Measurements from ENCODE around the gene C15orf39.

The C15orf39 gene

DNA sequence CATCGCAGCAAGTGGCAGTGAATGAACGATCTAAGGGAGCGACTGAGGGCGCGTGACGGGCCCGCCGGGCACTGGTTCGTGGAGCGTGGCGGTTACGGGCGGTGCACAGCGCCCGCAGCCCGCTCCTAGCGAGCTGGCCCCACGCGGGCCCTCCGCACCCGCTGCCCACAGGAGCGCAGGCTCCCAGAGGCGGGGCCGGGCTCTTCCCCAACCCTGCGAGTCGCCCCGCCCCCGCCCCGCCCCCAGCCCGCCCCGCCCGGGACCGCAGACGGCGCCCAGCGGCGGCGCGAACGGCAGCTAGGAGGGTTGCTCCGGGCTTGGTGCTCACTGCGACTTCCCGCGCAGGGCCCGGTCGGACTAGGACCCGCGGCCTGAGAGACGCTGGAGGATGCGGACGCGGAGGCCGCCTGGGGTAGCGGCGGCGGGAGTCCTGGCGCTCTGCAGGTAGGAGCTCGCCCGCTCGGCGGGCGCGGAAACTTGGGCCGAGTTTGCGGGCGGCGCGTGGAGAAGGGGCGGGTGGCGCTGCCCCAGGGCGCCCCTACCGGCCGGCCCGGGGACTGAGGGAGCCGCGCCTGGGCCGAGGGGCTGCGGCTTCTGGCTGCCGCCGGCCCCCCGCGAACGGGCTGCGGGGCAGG is at the start of gene C15orf39:
C15orf39 (plus strand) TSS at position 267 of the 635 bp plus-strand sequence. CDS start 4,167 bp downstream, outside the sequence.
- Mint-ChIP-seq H3K36me3 (ENCODE audit: low read depth) (no peaks in the 10 kb centered on the region), H3K27me3 (ENCODE audit: low read depth, poor library complexity) (peaks cover 48% of the 10 kb centered on the region), H3K27ac (no peak within 1 kb of the TSS), H3K4me1 (peaks cover 48% of the 10 kb centered on the region), H3K9me3 (no peaks in the 10 kb centered on the region), H3K4me3 (peak within 1 kb of the TSS; percentile 90)
- DNase-seq: peak; percentile 80
- TF ChIP-seq, protein P1, sequence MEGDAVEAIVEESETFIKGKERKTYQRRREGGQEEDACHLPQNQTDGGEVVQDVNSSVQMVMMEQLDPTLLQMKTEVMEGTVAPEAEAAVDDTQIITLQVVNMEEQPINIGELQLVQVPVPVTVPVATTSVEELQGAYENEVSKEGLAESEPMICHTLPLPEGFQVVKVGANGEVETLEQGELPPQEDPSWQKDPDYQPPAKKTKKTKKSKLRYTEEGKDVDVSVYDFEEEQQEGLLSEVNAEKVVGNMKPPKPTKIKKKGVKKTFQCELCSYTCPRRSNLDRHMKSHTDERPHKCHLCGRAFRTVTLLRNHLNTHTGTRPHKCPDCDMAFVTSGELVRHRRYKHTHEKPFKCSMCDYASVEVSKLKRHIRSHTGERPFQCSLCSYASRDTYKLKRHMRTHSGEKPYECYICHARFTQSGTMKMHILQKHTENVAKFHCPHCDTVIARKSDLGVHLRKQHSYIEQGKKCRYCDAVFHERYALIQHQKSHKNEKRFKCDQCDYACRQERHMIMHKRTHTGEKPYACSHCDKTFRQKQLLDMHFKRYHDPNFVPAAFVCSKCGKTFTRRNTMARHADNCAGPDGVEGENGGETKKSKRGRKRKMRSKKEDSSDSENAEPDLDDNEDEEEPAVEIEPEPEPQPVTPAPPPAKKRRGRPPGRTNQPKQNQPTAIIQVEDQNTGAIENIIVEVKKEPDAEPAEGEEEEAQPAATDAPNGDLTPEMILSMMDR (IDR thresholded peaks at IDR 0.05): peak; percentile 72

DNA sequence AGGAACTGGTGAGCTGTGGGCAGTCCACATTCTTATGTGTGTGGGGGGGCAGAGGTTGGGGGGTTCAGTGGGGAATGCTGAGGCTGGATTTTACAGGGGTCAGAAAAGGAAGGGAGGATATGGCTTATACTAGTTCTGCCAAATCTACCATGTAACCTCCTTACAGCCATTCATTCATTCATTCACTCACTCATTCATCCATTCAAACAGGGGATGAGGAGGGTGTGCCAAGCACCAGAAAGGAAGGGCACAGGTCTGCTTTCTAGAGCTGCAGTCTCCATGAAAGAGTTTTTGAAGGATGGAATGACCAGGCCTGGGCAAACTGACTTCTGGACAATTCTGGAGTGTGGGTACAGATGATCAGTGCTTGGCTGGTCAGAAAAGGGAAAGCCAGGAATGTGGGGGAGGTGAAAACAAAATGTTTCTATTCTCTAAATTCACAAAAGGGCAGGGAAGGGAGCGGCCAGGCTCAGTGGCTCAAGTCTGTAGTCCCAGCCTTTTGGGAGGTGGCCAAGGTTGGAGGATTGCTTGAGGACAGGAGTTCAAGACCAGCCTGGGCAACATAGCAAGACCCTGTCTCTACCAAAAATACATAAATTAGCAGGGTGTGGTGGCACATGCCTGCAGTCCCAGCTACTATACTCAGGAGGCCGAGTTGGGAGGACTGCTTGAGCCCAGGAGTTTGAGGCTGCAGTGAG is 49.2 kb upstream of the C15orf39 start:
- H3K27ac Mint-ChIP-seq: no peak overlapping the region

DNA sequence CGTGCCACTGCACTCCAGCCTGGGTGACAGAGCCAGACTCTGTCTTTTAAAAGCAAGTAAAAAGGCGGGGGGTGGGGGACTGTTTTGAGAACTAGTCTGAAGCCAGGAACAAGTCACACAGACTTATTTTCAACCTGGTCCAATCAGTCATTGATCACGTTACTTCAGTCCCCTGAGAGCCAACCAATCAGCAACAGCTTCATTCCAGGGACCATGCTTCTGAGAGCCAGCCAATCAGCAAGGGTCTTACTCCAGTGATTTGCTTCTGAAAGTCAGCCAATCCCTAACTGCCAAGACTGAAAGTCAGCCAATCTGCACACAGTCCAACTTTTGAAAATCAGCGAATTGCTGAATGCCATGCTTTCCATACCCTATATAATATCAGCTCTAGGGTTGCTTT is 48.6 kb upstream of the C15orf39 start:
- Mint-ChIP-seq H3K36me3 (ENCODE audit: low read depth) (no peaks in the 10 kb centered on the region), H3K27ac (no peak overlapping the region), H3K27me3 (ENCODE audit: low read depth, poor library complexity) (peaks cover 7% of the 10 kb centered on the region), H3K4me1 (peaks cover 8% of the 10 kb centered on the region), H3K4me3 (no peak overlapping the region), H3K9me3 (peaks cover 17% of the 10 kb centered on the region)
- no peak for DNase-seq
- TF ChIP-seq, protein P1 (IDR thresholded peaks at IDR 0.05): no peak

More for the DNA sequence above, 49.2 kb upstream of the C15orf39 start:
- TF ChIP-seq, protein P1 (IDR thresholded peaks at IDR 0.05): no peak
- H3K4me1 Mint-ChIP-seq: peaks cover 8% of the 10 kb centered on the region
- peaks cover 7% of the 10 kb centered on the region for H3K27me3 Mint-ChIP-seq (ENCODE audit: low read depth, poor library complexity)
- no peaks in the 10 kb centered on the region for H3K36me3 Mint-ChIP-seq (ENCODE audit: low read depth)
- H3K9me3 Mint-ChIP-seq: peaks cover 22% of the 10 kb centered on the region
- H3K4me3 Mint-ChIP-seq: no peak overlapping the region
- DNase-seq: no peak

DNA sequence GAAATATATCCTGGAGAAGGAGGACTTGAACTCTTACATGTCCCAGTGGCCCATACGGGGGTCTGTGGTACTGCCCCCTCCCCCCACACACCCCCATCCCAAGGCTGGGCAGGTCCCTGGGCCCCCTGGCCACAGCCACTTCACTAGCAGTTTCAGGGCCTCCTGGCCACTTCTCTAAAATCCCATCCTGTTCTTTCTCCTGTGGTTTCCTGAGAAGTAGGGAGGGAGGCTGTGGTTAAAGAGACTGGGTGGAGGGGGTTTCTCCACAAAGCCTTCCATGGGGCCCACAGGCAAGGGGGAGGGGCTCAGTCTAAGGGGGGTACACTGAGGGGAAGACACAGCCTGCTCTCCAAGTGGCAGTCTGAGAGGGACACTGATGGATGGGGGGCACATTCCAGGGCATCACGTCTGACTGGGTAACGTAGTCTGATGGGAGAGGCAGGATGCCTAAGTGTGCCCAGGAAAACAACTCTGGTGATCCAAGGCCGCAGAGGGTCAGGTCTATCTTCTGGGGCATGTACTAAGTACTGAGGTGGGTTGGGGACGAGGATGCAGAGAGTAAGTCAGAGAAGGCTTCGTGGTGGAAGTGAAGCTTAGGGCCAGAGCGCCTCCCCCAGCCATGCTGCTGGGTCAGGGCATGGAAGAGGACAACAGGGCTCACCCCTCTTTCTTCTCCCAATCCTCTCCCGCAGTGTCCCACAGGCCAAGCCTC is 48.0 kb upstream of the C15orf39 start:
- H3K4me1 Mint-ChIP-seq: peaks cover 8% of the 10 kb centered on the region
- H3K27me3 Mint-ChIP-seq (ENCODE audit: low read depth, poor library complexity): peaks cover 7% of the 10 kb centered on the region
- peaks cover 12% of the 10 kb centered on the region for H3K9me3 Mint-ChIP-seq
- H3K36me3 Mint-ChIP-seq (ENCODE audit: low read depth): no peaks in the 10 kb centered on the region
- no peak overlapping the region for H3K27ac Mint-ChIP-seq
- DNase-seq: no peak
- H3K4me3 Mint-ChIP-seq: no peak overlapping the region
- TF ChIP-seq, protein P1 (IDR thresholded peaks at IDR 0.05): no peak

DNA sequence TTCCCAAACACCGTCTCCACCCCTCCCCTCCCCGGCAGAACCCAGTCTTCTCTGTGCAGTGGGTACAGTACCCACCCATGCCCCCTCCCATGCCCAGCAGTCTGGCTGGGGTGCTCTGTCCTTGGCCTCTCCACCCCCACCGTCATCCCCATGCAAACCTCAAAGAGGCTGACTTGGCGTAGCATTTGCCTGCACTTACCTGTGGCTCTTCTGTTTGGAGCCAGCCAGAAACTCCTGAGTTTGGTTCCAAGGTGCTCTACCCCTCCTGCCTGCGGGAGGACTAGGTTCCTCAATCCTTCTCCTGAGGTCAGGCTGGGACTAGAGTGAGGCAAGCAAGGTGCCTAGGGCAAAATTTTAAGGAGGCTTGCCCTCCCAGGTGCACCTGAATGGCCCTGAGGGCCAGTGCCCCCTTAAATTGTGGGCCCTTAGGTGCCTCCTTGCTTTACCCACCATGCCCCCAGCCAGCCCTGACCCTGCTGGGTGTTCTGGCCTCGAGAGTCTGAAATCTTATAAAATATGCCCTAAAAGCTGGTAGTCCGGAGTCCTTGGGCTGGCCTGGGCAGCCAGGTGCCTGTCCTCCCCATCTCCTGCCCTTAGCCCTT is 47.1 kb upstream of the C15orf39 start:
- Mint-ChIP-seq H3K36me3 (ENCODE audit: low read depth) (no peaks in the 10 kb centered on the region), H3K27ac (peak overlapping the region; percentile 77), H3K9me3 (peaks cover 11% of the 10 kb centered on the region), H3K27me3 (ENCODE audit: low read depth, poor library complexity) (peaks cover 10% of the 10 kb centered on the region), H3K4me1 (peaks cover 8% of the 10 kb centered on the region), H3K4me3 (peak overlapping the region; percentile 63)
- TF ChIP-seq, protein P1 (IDR thresholded peaks at IDR 0.05): no peak
- DNase-seq: no peak
